NB4 (cell line): ENCODE measurements around the gene NXPH1.

Experiments used
- DNase-seq: peaks from one replicate; pipeline ENCODE4 v3.0.0; 2010; ENCODE audit warnings: low read depth
- H3K4me3 ChIP-seq: one replicate; pipeline ENCODE4 v1.5.1; 2011; ENCODE audit warnings: mild to moderate bottlenecking, low read depth, low read length, moderate library complexity
- CTCF ChIP-seq: IDR thresholded peaks from one replicate; pipeline ENCODE4 v1.5.1; 2012; ENCODE audit warnings: low read depth, low read length
- MAX ChIP-seq: IDR thresholded peaks from 2 replicates; pipeline ENCODE4 v1.6.1; 2011; ENCODE audit warnings: low read depth, low read length
- MYC ChIP-seq: IDR thresholded peaks from 2 replicates; pipeline ENCODE4 v1.6.1; 2011; ENCODE audit warnings: low read depth, low read length
- POLR2A ChIP-seq: IDR thresholded peaks from 2 replicates; pipeline ENCODE4 v1.6.1; 2011; ENCODE audit warnings: mild to moderate bottlenecking; ENCODE audit not compliant: insufficient read length; ENCODE audit errors: extremely low read depth

NXPH1 gene

GRCh38 chr7:8668627-8669500 is 235.5 kb downstream of the NXPH1 start:
- no peak for DNase-seq
- no peak for TF ChIP-seq CTCF
- no peak for TF ChIP-seq MAX
- no peak for TF ChIP-seq POLR2A
- TF ChIP-seq MYC: no peak
- no peak overlapping the region for H3K4me3 ChIP-seq

- TF ChIP-seq MYC: no peak
- no peak for TF ChIP-seq CTCF
- H3K4me3 ChIP-seq: no peak overlapping the region
- no peak for DNase-seq
Observed at GRCh38 chr7:8669501-8669851, 236.1 kb downstream of the NXPH1 start.

GRCh38 chr7:8684426-8684825 is 251.0 kb downstream of the NXPH1 start:
- no peak for DNase-seq
- TF ChIP-seq CTCF (no peak), MAX (no peak), POLR2A (no peak), MYC (no peak)
- no peak overlapping the region for H3K4me3 ChIP-seq

- TF ChIP-seq MYC (no peak), MAX (no peak), POLR2A (no peak), CTCF (no peak)
- H3K4me3 ChIP-seq: no peak overlapping the region
- no peak for DNase-seq
Observed at GRCh38 chr7:8699875-8700624, 266.6 kb downstream of the NXPH1 start.

GRCh38 chr7:8702807-8703206 is 269.4 kb downstream of the NXPH1 start:
- no peak overlapping the region for H3K4me3 ChIP-seq
- DNase-seq: no peak
- TF ChIP-seq CTCF (no peak), POLR2A (no peak), MAX (no peak), MYC (no peak)
